Fibroblast of villous mesenchyme (primary cell): ENCODE results near the gene CAMK1D. TPM values are rescaled to one million over a fixed set of nuclear protein-coding genes. Genes with fewer than 3 reads are reported as not detected.

Experiments
- DNase-seq: peaks from one replicate; pipeline ENCODE4 v3.0.0-alpha.2; 2010; ENCODE audit warnings: low read depth
- H3K4me3 ChIP-seq: 2 replicates; pipeline ENCODE4 v1.5.1; 2011; ENCODE audit warnings: low read depth, mild to moderate bottlenecking, low read length
- total RNA-seq: library from RNA; depleted of rRNA; stranded (reverse); fragments of >200 nt; gene quantifications from 2 replicates; pipeline ENCODE4 v1.2.3, GENCODE V29; 2012
- TF ChIP-seq, protein P1 (sequence below): IDR thresholded peaks from 2 replicates; pipeline ENCODE4 v1.5.1; 2012; ENCODE audit warnings: low read depth, mild to moderate bottlenecking, low read length; ENCODE audit not compliant: insufficient read depth

Gene CAMK1D
- total RNA-seq, 1 donor = 1.3 TPM

DNA sequence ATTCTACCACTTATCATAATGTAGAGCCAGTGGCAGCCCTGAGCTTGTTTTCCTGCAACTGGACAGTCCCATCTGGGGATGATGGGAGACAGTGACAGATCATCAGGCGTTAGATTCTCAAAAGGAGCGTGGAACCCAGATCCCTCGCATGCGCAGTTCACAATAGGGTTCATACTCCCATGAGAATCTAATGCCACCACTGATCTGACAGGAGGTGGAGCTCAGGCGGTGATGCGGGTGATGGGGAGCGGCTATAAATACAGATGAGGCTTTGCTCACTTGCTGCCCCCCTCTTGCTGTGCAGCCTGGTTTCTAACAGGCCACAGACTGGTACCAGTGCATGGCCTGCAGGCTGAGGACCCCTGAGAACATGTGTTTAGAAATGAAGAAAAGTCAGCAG, 260.1 kb downstream of the CAMK1D start:
- no peak overlapping the region for H3K4me3 ChIP-seq
- DNase-seq = no peak
- TF ChIP-seq, protein P1, sequence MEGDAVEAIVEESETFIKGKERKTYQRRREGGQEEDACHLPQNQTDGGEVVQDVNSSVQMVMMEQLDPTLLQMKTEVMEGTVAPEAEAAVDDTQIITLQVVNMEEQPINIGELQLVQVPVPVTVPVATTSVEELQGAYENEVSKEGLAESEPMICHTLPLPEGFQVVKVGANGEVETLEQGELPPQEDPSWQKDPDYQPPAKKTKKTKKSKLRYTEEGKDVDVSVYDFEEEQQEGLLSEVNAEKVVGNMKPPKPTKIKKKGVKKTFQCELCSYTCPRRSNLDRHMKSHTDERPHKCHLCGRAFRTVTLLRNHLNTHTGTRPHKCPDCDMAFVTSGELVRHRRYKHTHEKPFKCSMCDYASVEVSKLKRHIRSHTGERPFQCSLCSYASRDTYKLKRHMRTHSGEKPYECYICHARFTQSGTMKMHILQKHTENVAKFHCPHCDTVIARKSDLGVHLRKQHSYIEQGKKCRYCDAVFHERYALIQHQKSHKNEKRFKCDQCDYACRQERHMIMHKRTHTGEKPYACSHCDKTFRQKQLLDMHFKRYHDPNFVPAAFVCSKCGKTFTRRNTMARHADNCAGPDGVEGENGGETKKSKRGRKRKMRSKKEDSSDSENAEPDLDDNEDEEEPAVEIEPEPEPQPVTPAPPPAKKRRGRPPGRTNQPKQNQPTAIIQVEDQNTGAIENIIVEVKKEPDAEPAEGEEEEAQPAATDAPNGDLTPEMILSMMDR = no peak

DNA sequence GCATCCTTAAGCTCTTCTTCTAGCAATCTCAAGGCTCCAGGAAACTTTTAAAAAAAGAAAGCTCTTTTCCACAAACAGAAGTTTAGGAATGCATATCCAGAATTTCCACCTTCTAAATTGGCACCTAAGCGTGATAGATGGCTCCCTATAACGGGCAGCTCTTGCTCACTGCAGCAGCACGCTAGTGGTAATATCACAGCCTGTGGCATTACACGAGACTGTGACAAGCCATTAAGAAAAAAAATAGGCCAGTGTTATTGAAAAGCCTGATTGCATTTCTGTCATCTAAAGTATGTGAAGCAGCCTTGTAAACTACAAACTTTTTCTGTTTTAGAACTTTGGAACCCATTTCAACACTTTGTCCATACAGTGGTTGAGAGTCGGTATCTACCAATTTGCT, 263.8 kb downstream of the CAMK1D start:
- no peak for DNase-seq
- H3K4me3 ChIP-seq = no peak overlapping the region
- TF ChIP-seq, protein P1 = no peak

DNA sequence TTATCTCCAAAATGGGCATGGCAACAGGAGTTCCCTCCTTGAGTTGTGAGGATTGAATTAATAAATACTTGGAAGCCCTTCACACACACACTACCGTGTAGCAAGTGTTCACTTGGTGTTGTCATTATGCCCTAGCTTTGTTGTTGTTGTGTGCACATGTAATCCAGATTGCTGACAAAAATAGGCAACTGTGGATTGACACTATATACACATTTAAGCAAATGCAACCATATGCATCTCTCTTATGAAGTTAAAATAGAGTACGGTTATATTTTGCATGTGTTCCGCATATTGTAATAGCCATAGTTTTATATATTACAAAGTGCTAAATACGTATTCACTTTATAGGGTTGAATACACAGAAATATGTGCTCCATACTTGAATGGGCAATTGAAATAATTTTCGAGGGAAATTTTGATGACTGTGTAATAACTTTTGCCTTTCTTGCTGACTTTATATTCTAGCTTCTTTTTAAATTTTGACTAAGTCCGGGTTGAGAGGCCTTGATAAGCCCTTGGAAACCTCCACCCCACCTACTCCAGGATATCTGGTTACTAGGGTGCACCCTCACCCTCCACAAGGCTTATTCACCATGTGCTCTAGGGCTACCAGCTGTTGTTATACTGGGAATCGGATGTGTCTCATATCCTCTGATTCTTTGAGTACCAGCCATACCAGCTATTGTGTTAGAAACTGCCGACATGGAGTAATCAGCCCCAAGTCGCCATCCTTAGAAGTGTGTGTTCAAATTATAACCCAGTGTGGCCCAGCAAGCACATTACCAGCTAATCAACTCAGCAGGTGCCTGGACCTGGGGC, 265.0 kb downstream of the CAMK1D start:
- TF ChIP-seq, protein P1 = no peak
- no peak overlapping the region for H3K4me3 ChIP-seq
- DNase-seq = no peak

DNA sequence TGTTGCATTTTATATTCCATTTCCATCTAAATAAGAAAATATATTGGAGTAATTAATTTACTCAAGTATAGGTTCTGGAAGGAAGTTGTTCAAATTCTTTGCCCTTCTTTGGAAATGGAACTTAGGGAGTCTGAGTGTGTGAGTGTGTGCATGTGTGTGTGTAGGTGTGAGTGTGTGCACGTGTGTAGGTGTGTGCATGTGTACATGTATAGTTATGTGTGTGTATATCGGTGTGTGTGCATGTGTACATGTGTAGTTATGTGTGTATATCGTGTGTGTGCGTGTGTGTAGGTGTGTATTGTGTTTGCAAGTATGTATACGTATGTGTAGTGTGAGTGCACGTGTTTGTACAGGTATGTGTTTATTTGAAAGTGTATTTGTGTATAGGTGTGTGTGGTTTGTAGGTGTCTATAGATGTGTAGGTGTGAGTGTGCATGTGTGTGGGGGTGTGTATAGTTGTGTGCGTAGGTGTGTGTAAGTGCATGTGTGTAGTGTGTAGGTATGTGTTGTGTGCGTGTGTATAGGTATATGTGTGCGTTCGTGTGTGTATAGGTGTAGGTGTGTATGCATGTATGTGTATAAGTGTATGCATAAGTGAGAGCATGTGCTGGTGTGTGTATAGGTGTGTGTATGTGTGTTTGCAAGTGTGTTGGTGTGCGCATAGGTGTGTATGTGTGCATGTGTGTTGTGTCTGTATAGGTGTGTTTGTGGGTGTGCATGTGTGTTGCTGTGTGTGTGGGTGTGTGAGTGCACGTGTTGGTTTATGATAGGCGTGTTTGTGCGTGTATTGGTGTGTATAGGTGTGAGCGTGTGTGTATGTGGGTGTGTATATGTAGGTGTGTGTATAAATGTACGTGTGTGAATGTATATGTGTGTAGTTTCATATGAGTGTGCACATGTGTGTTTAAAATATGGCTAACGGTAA, 266.2 kb downstream of the CAMK1D start:
- H3K4me3 ChIP-seq = no peak overlapping the region
- DNase-seq = no peak
- TF ChIP-seq, protein P1 = no peak

GRCh38 chr10:12617191-12618175, 268.1 kb downstream of the CAMK1D start:
- TF ChIP-seq, protein P1 = no peak
- no peak for DNase-seq
- H3K4me3 ChIP-seq = no peak overlapping the region

GRCh38 chr10:12622016-12622415, 272.7 kb downstream of the CAMK1D start:
- TF ChIP-seq, protein P1 = no peak
- no peak for DNase-seq
- no peak overlapping the region for H3K4me3 ChIP-seq
